Common myeloid progenitor, CD34-positive (primary cell): Measurements from ENCODE around the gene ACTN2.

Experiments used
- CTCF ChIA-PET: fragments of 350-600 bp; sonication (Branson Sonifier 250); formaldehyde crosslinking; loops from one replicate; lab custom pipeline; 2021; ENCODE audit warnings: antibody characterized with exemption; lab: Charles Lee
- POLR2A ChIA-PET: fragments of 350-600 bp; sonication (Branson Sonifier 250); formaldehyde crosslinking; loops from one replicate; lab custom pipeline; 2021; ENCODE audit warnings: antibody characterized with exemption; lab: Charles Lee
- DNase-seq, 3 donors: peaks; one replicate each; pipeline versions ENCODE4 v3.0.0 to v3.0.0-alpha.2; 2013
- H3K27ac ChIP-seq, 2 experiments: 1 replicate in 1 of 2; 2 replicates in 1 of 2; pipeline ENCODE4 v1.7.0; 2013; ENCODE audit warnings: inconsistent platforms in 2 of 2, low read length in 2 of 2, mild to moderate bottlenecking in 2 of 2, low read depth in 1 of 2, moderate library complexity in 1 of 2; ENCODE audit not compliant: severe bottlenecking in 2 of 2, insufficient read depth in 1 of 2, poor library complexity in 1 of 2
- H3K27me3 ChIP-seq, 5 experiments: replicated peaks in 2 of 5; 1 replicate in 3 of 5; 2 replicates in 2 of 5; pipeline versions ENCODE4 v1.6.1 to v1.7.0; 2013; ENCODE audit warnings: low read length in 4 of 5, mild to moderate bottlenecking in 2 of 5, moderate library complexity in 2 of 5, inconsistent platforms in 1 of 5; ENCODE audit not compliant: insufficient read depth in 5 of 5, control insufficient read depth in 4 of 5
- H3K36me3 ChIP-seq, 4 experiments: 1 replicate in 2 of 4; 2 replicates in 2 of 4; pipeline versions ENCODE4 v1.6.1 to v1.7.0; 2013; ENCODE audit warnings: low read length in 3 of 4, control low read depth in 1 of 4, mild to moderate bottlenecking in 1 of 4; ENCODE audit not compliant: control insufficient read depth in 4 of 4, insufficient read depth in 4 of 4
- H3K4me1 ChIP-seq, 4 experiments: 1 replicate in 3 of 4; 2 replicates in 1 of 4; pipeline versions ENCODE4 v1.6.1 to v1.7.1; 2013; ENCODE audit warnings: low read length in 3 of 4, mild to moderate bottlenecking in 3 of 4, control low read depth in 1 of 4, inconsistent platforms in 1 of 4, moderate library complexity in 1 of 4; ENCODE audit not compliant: control insufficient read depth in 4 of 4, insufficient read depth in 4 of 4; ENCODE audit errors: control extremely low read depth in 1 of 4
- H3K4me3 ChIP-seq, 7 experiments: 1 replicate in 4 of 7; 2 replicates in 3 of 7; pipeline versions ENCODE4 v1.5.1 to v1.7.0; 2013; ENCODE audit warnings: mild to moderate bottlenecking in 7 of 7, low read length in 6 of 7, moderate library complexity in 6 of 7, inconsistent platforms in 2 of 7, low read depth in 2 of 7, control low read depth in 1 of 7; ENCODE audit not compliant: insufficient read depth in 4 of 7, control insufficient read depth in 1 of 7; ENCODE audit errors: extremely low read depth in 1 of 7
- H3K9me3 ChIP-seq, 5 experiments: 1 replicate in 4 of 5; 2 replicates in 1 of 5; pipeline versions ENCODE4 v1.6.1 to v1.7.1; 2013; ENCODE audit warnings: low read length in 4 of 5, mild to moderate bottlenecking in 2 of 5, inconsistent platforms in 1 of 5, low read depth in 1 of 5, moderate library complexity in 1 of 5; ENCODE audit not compliant: control insufficient read depth in 4 of 5, insufficient read depth in 2 of 5; ENCODE audit errors: control extremely low read depth in 1 of 5
- WGBS: methylation state at CpG from one replicate; pipeline ENCODE4 v1.1.5; 2013; ENCODE audit not compliant: insufficient coverage; 5-methylcytosine and 5-hydroxymethylcytosine counted together

ACTN2 gene

GRCh38 chr1:236765831-236766230 is 79.5 kb downstream of the ACTN2 start:
- H3K27ac ChIP-seq, result no peak overlapping the region
- peaks cover 0 to 7% (median 0%) of the 10 kb centered on the region in 5 experiments for H3K27me3 ChIP-seq
- H3K4me1 ChIP-seq, result no peaks in the 10 kb centered on the region
- WGBS, result 92% methylated on average over 2 of the region's 6 CpGs
- ChIA-PET POLR2A (interaction anchor here (0.6 kb wide), 1 partner anchor 16 kb away, joined by 3 read pairs; no protein-coding TSS in a partner anchor), CTCF (interaction anchor here (1.1 kb wide), 1 partner anchor 17 kb away, joined by 4 read pairs; no protein-coding TSS in a partner anchor)
- DNase-seq, result no peak
- H3K4me3 ChIP-seq, result no peak overlapping the region
- no peaks in the 10 kb centered on the region for H3K36me3 ChIP-seq
- H3K9me3 ChIP-seq, result no peaks in the 10 kb centered on the region

DNA sequence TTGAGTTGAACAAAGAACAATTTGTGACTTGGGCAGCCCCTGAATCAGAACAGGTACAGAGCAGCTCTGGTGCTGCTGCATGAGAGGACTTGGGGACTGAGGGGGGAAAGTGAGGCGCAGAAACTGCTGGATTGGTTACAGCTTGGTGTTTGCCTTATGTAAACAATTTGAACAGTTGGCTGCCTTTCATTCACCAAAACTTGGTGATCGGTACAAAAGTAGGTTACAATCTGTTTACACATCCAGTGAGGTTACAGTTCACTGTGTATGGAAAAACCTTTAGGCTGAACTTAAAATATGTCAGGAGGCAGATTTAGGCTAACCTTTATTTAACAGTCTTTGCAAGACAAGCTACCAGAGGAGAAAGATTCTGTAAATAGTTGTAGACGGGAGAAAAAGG is 80.2 kb downstream of the ACTN2 start:
- Histone ChIP-seq H3K4me1 (no peaks in the 10 kb centered on the region), H3K27ac (no peak overlapping the region), H3K36me3 (no peaks in the 10 kb centered on the region), H3K27me3 (peaks cover 0 to 7% (median 0%) of the 10 kb centered on the region in 5 experiments), H3K9me3 (no peaks in the 10 kb centered on the region), H3K4me3 (no peak overlapping the region)
- ChIA-PET CTCF (interaction anchor here (1.1 to 2.7 kb wide), 2 partner anchors 8 to 16 kb away, joined by 4 to 16 read pairs; no protein-coding TSS in a partner anchor), POLR2A (no interaction called here)
- WGBS, result 90% methylated on average over 1 of the region's 3 CpGs
- no peak for DNase-seq

- POLR2A ChIA-PET, result no interaction called here
- DNase-seq, result no peak
- Histone ChIP-seq H3K4me1 (no peaks in the 10 kb centered on the region), H3K27me3 (peaks cover 0 to 7% (median 0%) of the 10 kb centered on the region in 5 experiments), H3K4me3 (no peak overlapping the region), H3K9me3 (no peaks in the 10 kb centered on the region), H3K27ac (no peak overlapping the region), H3K36me3 (no peaks in the 10 kb centered on the region)
- 93% methylated on average over 2 of the region's 6 CpGs for WGBS
- CTCF ChIA-PET, result interaction anchor here (2.7 kb wide), 1 partner anchor 8 kb away, joined by 16 read pairs; no protein-coding TSS in a partner anchor
These were observed 81.0 kb downstream of the ACTN2 start for GRCh38 chr1:236767276-236767675.

- peak in 2 of 3 donors; percentile 16 to 21 for DNase-seq
- no peaks in the 10 kb centered on the region for H3K36me3 ChIP-seq
- POLR2A ChIA-PET, result no interaction called here
- H3K27ac ChIP-seq, result no peak overlapping the region
- H3K9me3 ChIP-seq, result no peaks in the 10 kb centered on the region
- peaks cover 0 to 5% (median 0%) of the 10 kb centered on the region in 5 experiments for H3K27me3 ChIP-seq
- H3K4me3 ChIP-seq, result no peak overlapping the region
- no peaks in the 10 kb centered on the region for H3K4me1 ChIP-seq
- CTCF ChIA-PET, result interaction anchor here (0.6 to 2.7 kb wide), 3 partner anchors 9 to 68 kb away, joined by 3 to 16 read pairs (median 3); no protein-coding TSS in a partner anchor
These were observed 82.3 kb downstream of the ACTN2 start for GRCh38 chr1:236768601-236769000.

DNA sequence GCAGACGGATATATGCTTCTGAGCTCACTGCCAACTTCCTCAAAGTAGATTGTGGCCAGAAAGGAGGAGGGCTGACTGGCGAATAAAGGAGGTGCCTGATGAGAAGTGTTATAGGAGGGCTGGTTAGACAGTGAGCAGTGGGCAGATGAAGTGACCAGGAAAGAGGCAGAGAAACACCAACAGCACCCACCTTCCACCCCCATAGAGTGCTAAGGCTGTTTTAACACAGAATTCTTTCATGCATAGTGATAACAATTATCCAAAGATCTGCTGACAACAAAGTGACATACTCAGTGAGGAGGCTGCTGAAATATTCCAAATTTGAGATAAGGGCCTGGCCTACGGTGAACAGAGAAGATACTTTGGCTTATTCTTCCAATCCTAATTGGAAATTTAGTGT is 87.6 kb downstream of the ACTN2 start:
- Histone ChIP-seq H3K4me3 (no peak overlapping the region), H3K9me3 (peaks cover 0 to 6% (median 0%) of the 10 kb centered on the region in 5 experiments), H3K27me3 (peaks cover 0 to 5% (median 0%) of the 10 kb centered on the region in 5 experiments), H3K27ac (no peak overlapping the region), H3K4me1 (no peaks in the 10 kb centered on the region), H3K36me3 (no peaks in the 10 kb centered on the region)
- ChIA-PET CTCF (interaction anchor here (1.0 kb wide), 1 partner anchor 15 kb away, joined by 3 read pairs; no protein-coding TSS in a partner anchor), POLR2A (no interaction called here)
- 81% methylated on average over 3 of the region's 3 CpGs for WGBS
- peak in 1 of 3 donors; percentile 26 for DNase-seq

DNA sequence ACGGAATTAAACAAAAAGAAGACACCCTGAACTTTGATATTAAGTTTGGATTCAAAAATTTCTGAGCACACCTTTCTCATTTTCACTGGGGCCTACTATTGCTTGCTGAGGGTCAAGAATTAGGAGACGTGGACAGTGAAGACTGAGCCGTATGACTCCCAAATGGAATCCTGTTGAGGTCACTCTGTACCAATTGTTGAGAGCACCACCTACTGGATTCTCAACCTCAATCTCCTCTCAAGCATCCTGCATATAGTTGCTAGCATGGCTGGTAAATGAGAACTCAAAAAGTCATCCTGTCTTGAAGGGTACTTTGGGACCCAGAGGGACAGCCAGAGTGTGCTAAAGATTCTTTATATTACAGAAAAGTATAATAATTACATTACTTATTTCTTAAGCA is 88.6 kb downstream of the ACTN2 start:
- Histone ChIP-seq H3K9me3 (peaks cover 0 to 14% (median 3%) of the 10 kb centered on the region in 5 experiments), H3K27ac (no peak overlapping the region), H3K27me3 (peaks cover 0 to 1% (median 0%) of the 10 kb centered on the region in 5 experiments), H3K36me3 (no peaks in the 10 kb centered on the region), H3K4me1 (no peaks in the 10 kb centered on the region), H3K4me3 (no peak overlapping the region)
- ChIA-PET POLR2A (no interaction called here), CTCF (no interaction called here)
- no peak for DNase-seq
- 77% methylated on average over 2 of the region's 3 CpGs for WGBS

- Histone ChIP-seq H3K27me3 (no peaks in the 10 kb centered on the region), H3K9me3 (peaks cover 0 to 15% (median 3%) of the 10 kb centered on the region in 5 experiments), H3K27ac (no peak overlapping the region), H3K36me3 (no peaks in the 10 kb centered on the region), H3K4me1 (no peaks in the 10 kb centered on the region), H3K4me3 (no peak overlapping the region)
- DNase-seq, result peak in 1 of 3 donors; percentile 8
- ChIA-PET POLR2A (no interaction called here), CTCF (no interaction called here)
- WGBS, result 95% methylated on average over 2 of the region's 2 CpGs
These were observed 93.0 kb downstream of the ACTN2 start for GRCh38 chr1:236779312-236779711.
